Fibroblast of upper back skin (primary cell): ENCODE results near the gene NCK2.
"Not testable (repeated sequence)": the region's sequence is repeated elsewhere in the genome, so short reads cannot be mapped to it uniquely, and the experiment has no call there.

Experiments used
- DNase-seq: peaks from one replicate; pipeline ENCODE4 v3.0.0-alpha.2; 2013

Gene NCK2

GRCh38 chr2:105756865-105757264, 12.2 kb downstream of the NCK2 start:
- not testable (repeated sequence) for DNase-seq

GRCh38 chr2:105757433-105757832, 12.7 kb downstream of the NCK2 start:
- no peak for DNase-seq

GRCh38 chr2:105760191-105760590, 15.5 kb downstream of the NCK2 start:
- no peak for DNase-seq

DNA sequence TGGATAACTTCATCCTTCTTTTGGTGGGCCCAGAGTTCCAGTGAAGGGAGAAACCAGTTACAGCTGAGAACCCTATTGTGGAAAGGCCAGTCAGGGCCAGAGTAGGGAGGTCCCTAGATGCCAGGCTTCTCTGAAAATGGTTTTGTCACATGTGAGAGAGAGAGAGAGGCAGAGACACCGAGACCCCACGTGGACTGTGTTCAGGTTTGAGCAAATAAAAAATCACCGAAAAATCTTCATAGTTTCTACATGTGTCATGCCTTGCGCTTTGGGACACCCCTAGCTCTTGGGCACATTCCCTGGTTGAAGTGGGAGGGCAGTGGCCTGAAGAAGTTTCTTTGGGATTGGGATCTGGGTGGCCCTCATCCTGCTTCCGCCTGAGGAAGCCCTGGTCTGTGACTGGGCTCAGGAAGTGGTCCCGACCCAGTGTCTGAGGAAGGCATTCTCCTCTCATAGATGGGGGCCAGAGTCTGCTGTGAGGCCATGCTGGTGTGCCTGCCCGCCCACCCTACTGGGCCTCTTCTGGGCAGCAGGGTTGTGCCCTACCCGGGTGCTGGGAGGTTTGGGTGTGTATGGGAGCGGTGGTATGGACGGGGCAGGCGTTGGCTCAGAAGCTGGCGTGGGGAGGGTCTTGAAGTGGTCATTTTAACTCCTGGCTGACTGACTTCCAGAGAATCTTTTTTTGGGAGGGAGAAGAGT, 16.1 kb downstream of the NCK2 start:
- no peak for DNase-seq

GRCh38 chr2:105761931-105762515, 17.3 kb downstream of the NCK2 start:
- peak; percentile 36 for DNase-seq

DNA sequence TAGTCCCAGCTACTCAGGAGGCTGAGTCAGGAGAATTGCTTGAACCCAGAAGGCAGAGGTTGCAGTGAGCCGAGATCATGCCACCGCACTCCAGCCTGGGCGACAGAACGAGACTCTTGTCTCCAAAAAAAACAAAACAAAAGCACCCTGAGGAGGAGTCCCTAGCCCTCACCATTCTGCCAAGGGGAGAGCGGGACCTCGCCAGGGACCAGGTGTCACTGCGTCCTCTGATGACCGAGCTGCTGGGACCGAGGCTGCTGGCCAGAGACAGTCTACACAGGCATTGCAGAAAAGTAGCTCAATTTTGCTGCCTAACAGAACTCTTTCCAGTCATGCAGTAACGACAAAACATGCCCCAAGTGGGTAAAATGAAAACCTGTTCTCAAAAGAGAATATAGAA, 18.4 kb downstream of the NCK2 start:
- DNase-seq = no peak

- DNase-seq = no peak
These were observed 19.3 kb downstream of the NCK2 start for GRCh38 chr2:105764059-105764458.

DNA sequence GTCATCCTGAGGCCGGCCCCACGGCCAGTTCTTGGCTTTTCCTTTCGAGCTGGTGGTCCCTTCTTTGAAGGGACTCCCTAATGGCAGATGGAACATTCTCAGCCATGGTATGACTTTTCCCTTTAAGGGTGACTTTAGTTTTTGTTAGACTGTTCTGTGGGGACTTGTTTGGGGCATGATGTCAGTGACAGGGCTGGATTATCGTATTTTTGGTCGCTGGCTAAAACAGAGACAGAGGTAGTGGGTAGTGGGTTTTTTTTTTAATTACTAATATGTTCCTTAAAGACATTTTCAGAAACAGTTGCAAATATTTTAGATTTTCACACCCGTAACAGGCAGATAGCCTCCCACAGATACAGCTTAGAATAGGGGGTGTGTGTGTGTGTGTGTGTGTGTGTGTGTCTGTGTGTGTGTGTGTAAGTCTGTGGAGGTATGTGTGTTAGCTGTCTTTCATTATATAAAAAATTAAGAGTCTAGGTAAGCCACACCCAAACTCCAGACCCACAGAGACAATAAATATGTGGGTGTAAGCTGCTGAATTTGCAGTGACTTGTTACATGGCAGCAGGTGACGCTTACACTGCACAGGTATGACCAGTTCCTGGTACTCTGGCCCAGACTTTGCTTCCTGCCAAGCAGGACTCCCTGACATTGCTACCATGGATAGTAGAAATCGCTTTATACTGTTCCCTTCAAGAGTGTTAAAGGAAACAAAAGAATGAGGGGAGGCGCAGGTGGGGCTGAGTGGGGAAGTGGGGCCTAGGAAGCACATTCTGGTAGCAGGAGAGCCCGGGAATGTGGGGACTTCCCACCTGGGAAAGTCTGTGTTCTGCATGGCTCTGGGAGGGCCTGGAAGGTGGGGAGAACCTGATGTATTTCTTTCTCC, 20.9 kb downstream of the NCK2 start:
- DNase-seq = no peak

GRCh38 chr2:105766300-105766866, 21.7 kb downstream of the NCK2 start:
- DNase-seq = no peak

DNA sequence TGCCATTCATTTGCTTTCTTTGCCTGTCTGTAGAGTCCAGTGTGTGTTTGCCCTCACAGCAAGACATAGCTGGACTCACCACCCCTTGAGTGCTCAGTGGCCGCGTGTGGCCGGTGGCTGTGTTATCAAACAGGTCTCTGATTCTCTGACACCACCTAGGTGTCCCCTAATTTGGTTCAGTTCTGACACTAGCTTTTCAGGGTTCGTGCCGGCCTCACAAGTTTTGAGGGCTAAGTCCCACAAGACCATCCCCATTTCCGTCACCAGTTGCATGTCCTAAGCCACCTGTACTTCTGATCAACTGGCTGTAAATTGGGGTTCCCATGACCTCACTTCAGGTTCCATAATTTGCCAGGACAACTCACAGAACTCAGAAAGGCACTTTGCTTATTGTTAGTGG, 23.5 kb downstream of the NCK2 start:
- DNase-seq = no peak

DNA sequence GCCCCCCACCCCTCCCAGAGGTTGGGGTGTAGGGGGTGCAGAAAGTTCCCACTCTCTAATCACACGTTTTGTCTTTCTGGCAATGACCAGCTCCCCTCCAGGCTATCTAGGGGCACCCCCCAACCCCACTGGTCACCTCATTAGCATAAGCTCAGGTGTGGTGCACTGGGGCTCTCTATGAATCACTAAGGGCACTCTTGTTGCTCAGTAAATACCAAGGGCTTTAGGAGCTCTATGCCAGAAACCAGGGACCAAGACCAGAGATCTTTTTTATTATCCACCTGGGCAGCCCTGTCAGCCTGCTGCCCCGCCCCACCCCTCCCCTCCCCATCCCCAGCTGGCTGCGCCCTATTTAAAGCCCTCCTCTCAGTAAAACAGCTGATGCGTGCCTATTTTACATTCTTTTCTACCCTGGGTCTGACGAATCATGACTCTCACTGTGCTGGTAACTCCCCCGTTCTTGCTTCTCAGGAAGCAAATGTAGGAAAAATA, 24.3 kb downstream of the NCK2 start:
- DNase-seq = peak; percentile 27

DNA sequence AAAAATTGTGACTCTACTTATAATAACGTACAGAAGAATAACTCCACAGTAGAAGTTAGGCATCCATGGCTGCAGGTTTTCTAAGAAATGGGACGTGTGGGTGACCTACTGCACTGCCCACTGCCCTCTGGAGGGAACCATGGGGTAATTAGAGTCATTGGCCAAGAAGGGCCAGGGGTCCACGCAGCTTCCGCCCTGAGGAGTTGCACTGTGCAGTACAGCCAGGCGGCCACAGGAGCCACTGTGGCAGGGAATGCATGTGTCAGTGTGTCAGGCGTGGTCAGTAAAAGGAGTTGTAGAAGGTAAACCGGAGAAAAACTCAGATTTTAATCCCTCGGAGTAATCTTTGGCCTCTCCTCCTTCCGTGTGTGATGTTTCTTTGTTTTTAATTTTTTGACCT, 24.8 kb downstream of the NCK2 start:
- no peak for DNase-seq

GRCh38 chr2:105770149-105770548, 25.4 kb downstream of the NCK2 start:
- DNase-seq = no peak

DNA sequence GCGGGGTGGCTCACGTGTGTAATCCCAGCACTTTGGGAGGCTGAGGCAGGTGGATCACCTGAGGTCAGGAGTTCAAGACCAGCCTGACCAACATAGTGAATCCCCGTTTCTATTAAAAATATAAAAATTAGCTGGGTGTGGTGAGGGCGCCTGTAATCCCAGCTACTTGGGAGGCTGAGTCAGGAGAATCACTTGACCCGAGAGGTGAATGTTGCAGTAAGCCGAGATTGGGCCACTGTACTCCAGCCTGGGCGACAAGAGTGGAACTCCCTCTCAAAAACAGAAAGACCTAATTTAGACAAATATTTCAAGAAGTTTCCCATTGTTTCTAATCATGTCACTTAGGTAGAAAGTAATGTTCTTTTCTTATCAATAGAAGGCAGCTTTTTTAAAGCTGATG, 26.6 kb downstream of the NCK2 start:
- DNase-seq = not testable (repeated sequence)

- DNase-seq = no peak
These were observed 27.1 kb downstream of the NCK2 start for GRCh38 chr2:105771836-105772235.

DNA sequence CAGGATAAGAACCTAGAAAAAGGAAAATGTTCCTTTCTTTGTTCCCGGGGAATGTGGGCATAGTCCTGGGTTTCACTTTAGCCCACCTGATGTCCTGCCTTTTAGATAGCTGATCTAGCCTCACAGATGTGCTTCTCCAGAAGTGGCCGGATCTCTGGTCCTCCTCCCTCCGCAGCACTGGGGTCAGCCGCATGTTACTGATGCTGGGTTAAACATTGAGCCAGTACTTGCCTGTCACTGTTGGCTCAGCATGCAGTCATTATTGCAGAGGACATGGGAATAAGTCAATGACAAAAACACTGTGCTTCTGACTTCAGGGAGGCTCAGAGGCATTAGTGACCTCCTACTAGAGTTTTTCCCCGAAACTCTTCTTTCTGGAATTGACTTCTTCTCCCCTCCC, 27.6 kb downstream of the NCK2 start:
- no peak for DNase-seq

DNA sequence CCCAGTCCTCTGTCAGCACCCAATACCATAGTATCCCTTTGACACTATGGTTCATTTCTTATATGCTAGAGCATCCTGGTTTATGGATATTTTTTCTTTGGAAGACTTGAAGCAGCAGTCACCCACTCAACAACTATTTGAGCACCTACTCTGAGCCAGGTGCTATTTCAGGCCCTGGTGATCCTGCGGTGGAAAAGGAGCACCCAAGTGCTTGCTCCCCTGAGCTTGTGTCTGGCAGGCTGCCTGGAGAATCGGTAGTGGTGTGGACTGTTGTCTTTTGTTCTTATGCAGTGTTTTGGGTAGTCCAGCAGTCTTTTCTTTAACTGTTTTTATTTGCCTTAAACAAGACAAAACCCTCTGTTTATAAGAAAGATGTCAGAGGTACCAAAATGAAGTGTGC, 28.9 kb downstream of the NCK2 start:
- no peak for DNase-seq

DNA sequence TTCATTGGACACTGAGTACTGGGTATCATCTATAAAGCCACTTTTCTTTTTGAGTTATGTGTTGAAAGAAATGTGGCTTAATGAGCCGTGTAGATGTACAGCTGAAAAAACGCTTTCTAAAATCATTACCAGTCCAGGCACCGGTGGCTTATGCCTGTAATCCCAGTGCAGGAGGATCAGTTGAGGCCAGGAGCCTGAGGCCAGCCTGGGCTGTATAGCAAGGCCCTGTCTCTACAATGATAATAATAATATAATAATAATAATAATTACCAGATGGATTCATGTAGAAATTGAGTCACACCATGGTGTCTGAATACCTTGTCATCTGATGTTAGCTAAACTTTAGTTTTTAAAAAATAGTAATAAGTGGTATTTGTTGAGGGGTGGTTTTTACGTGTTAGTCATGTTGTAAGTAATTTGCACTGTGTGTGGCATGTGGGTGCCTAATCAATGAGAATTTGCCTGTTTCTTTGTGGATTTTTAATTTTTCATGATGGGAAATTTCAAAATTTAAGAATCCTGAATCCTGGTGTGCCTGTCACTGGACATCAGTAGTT, 30.1 kb downstream of the NCK2 start:
- no peak for DNase-seq

- DNase-seq = no peak
These were observed 31.3 kb downstream of the NCK2 start for GRCh38 chr2:105775809-105776559.

- DNase-seq = no peak
These were observed 31.8 kb downstream of the NCK2 start for GRCh38 chr2:105776560-105776928.

- DNase-seq = no peak
These were observed 32.3 kb downstream of the NCK2 start for GRCh38 chr2:105777031-105777482.

GRCh38 chr2:105777506-105778055, 32.9 kb downstream of the NCK2 start:
- no peak for DNase-seq
